HCEC 1CT (cell line): ENCODE measurements around the gene CPLANE1.
"Not testable (repeated sequence)": the region's sequence is repeated elsewhere in the genome, so short reads cannot be mapped to it uniquely, and the experiment has no call there.

ENCODE experiments used
- DNase-seq: peaks from one replicate; pipeline ENCODE4 v3.0.0-alpha.2; 2017

Gene CPLANE1

GRCh38 chr5:37112383-37112991 lies 136.7 kb downstream of the CPLANE1 start:
- no peak for DNase-seq

- no peak for DNase-seq
Observed at GRCh38 chr5:37111426-37112382, 137.5 kb downstream of the CPLANE1 start.

- no peak for DNase-seq
Observed at GRCh38 chr5:37110135-37110534, 139.0 kb downstream of the CPLANE1 start.

- DNase-seq = no peak
Observed at GRCh38 chr5:37109338-37109737, 139.8 kb downstream of the CPLANE1 start.

- no peak for DNase-seq
Observed at GRCh38 chr5:37103302-37103701, 145.9 kb downstream of the CPLANE1 start.

GRCh38 chr5:37099267-37099666 lies 149.9 kb downstream of the CPLANE1 start:
- DNase-seq = not testable (repeated sequence)

GRCh38 chr5:37093795-37094194 lies 155.4 kb downstream of the CPLANE1 start:
- DNase-seq = not testable (repeated sequence)

GRCh38 chr5:37090781-37091180 lies 158.4 kb downstream of the CPLANE1 start:
- DNase-seq = no peak

GRCh38 chr5:37090123-37090726 lies 159.0 kb downstream of the CPLANE1 start:
- no peak for DNase-seq

GRCh38 chr5:37088009-37088408 lies 161.2 kb downstream of the CPLANE1 start:
- no peak for DNase-seq

- peak; percentile 76 for DNase-seq
Observed at GRCh38 chr5:37086466-37087173, 162.6 kb downstream of the CPLANE1 start.

GRCh38 chr5:37086026-37086425 lies 163.2 kb downstream of the CPLANE1 start:
- not testable (repeated sequence) for DNase-seq

- not testable (repeated sequence) for DNase-seq
Observed at GRCh38 chr5:37082977-37083376, 166.2 kb downstream of the CPLANE1 start.

GRCh38 chr5:37080697-37081096 lies 168.5 kb downstream of the CPLANE1 start:
- DNase-seq = no peak

GRCh38 chr5:37077146-37077545 lies 172.0 kb downstream of the CPLANE1 start:
- DNase-seq = no peak

GRCh38 chr5:37075399-37075950 lies 173.7 kb downstream of the CPLANE1 start:
- no peak for DNase-seq

- peak; percentile 66 for DNase-seq
Observed at GRCh38 chr5:37071901-37072581, 177.1 kb downstream of the CPLANE1 start.

GRCh38 chr5:37071487-37071886 lies 177.7 kb downstream of the CPLANE1 start:
- DNase-seq = no peak

GRCh38 chr5:37064442-37064841 lies 184.7 kb downstream of the CPLANE1 start:
- DNase-seq = no peak

- no peak for DNase-seq
Observed at GRCh38 chr5:37063739-37064138, 185.4 kb downstream of the CPLANE1 start.

GRCh38 chr5:37060030-37060429 lies 189.1 kb downstream of the CPLANE1 start:
- no peak for DNase-seq

- DNase-seq = no peak
Observed at GRCh38 chr5:37056762-37057161, 192.4 kb downstream of the CPLANE1 start.
